HG03342 (cell line): ENCODE measurements around the gene SLC12A7.

Experiments used
- ATAC-seq: cut with Tn5 transposase; IDR thresholded peaks from one replicate; pipeline ENCODE4 v1.9.1; 2021; ENCODE audit warnings: mild to moderate bottlenecking, moderate library complexity; ENCODE audit not compliant: unreplicated experiment

The SLC12A7 gene

GRCh38 chr5:1141834-1142233 lies 30.0 kb upstream of the SLC12A7 start:
- no peak for ATAC-seq

GRCh38 chr5:1140818-1141189 lies 28.9 kb upstream of the SLC12A7 start:
- ATAC-seq, result peak; percentile 4

- ATAC-seq, result peak; percentile 65
Observed at GRCh38 chr5:1140171-1140817, 28.4 kb upstream of the SLC12A7 start.

- ATAC-seq, result peak; percentile 6
Observed at GRCh38 chr5:1139331-1140170, 27.7 kb upstream of the SLC12A7 start.

GRCh38 chr5:1138445-1139245 lies 26.8 kb upstream of the SLC12A7 start:
- no peak for ATAC-seq

- no peak for ATAC-seq
Observed at GRCh38 chr5:1137567-1138444, 25.9 kb upstream of the SLC12A7 start.

- ATAC-seq, result no peak
Observed at GRCh38 chr5:1136814-1137213, 25.0 kb upstream of the SLC12A7 start.

- no peak for ATAC-seq
Observed at GRCh38 chr5:1135696-1136525, 24.0 kb upstream of the SLC12A7 start.

GRCh38 chr5:1134478-1134877 lies 22.6 kb upstream of the SLC12A7 start:
- ATAC-seq, result peak; percentile 63

GRCh38 chr5:1133510-1134201 lies 21.8 kb upstream of the SLC12A7 start:
- ATAC-seq, result peak; percentile 44

GRCh38 chr5:1133108-1133507 lies 21.2 kb upstream of the SLC12A7 start:
- no peak for ATAC-seq

GRCh38 chr5:1132570-1132969 lies 20.7 kb upstream of the SLC12A7 start:
- ATAC-seq, result no peak

- no peak for ATAC-seq
Observed at GRCh38 chr5:1131726-1132125, 19.9 kb upstream of the SLC12A7 start.

GRCh38 chr5:1131191-1131621 lies 19.3 kb upstream of the SLC12A7 start:
- no peak for ATAC-seq

- ATAC-seq, result no peak
Observed at GRCh38 chr5:1130218-1130946, 18.5 kb upstream of the SLC12A7 start.

- ATAC-seq, result no peak
Observed at GRCh38 chr5:1129711-1130055, 17.8 kb upstream of the SLC12A7 start.

- no peak for ATAC-seq
Observed at GRCh38 chr5:1128977-1129710, 17.3 kb upstream of the SLC12A7 start.
